GM21515 (cell line): ENCODE results near the gene ANKS1A.
"Not testable (repeated sequence)": the region's sequence is repeated elsewhere in the genome, so short reads cannot be mapped to it uniquely, and the experiment has no call there.

ENCODE experiments used
- ATAC-seq: cut with Tn5 transposase; IDR thresholded peaks from one replicate; pipeline ENCODE4 v1.9.1; 2021; ENCODE audit not compliant: unreplicated experiment

ANKS1A gene

DNA sequence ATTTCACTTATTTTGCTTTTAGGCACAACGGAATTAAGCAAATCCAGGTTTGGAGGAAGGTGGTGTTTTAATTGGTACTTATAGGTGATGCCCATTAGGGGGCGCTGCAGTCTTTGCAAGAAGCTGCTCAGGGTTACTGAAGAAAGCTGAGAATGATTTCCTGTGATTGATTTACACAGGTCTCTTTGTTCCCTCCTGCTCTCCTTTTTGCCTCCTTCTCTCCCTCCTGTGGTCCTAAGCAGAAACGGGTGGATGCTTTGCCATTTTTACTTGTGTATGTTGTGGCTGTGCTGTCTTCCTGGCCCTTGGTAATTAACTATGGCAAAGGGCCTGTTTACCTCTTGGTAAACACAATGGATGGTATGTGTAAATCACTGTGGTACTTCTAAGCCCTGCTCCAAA, 97.8 kb downstream of the ANKS1A start:
- no peak for ATAC-seq

- no peak for ATAC-seq
Measured at GRCh38 chr6:34987506-34987905, 98.5 kb downstream of the ANKS1A start.

- ATAC-seq = no peak
Measured at GRCh38 chr6:34990971-34991560, 102.0 kb downstream of the ANKS1A start.

DNA sequence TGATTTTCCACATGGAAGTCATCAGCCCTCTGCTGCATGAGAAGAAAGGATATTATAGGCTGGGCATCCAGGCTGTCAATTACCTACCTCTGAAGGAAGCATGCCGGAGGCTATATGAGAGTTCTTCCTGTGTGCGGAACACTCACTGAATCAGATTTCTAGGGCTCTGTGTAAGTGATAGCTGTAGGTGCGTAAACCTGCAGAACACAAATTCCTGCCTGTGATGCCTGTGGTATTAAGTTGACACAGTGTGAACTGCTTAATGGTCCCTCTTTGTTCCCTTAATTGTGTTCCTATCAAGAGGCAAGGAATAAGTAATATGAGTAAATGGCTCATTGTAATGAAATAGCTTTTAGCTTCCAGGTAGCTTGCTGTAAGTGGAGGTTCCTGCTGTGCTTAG, 103.3 kb downstream of the ANKS1A start:
- no peak for ATAC-seq

- no peak for ATAC-seq
Measured at GRCh38 chr6:34993213-34993612, 104.2 kb downstream of the ANKS1A start.

- ATAC-seq = no peak
Measured at GRCh38 chr6:34994693-34995092, 105.6 kb downstream of the ANKS1A start.

- not testable (repeated sequence) for ATAC-seq
Measured at GRCh38 chr6:34998417-34998816, 109.4 kb downstream of the ANKS1A start.

DNA sequence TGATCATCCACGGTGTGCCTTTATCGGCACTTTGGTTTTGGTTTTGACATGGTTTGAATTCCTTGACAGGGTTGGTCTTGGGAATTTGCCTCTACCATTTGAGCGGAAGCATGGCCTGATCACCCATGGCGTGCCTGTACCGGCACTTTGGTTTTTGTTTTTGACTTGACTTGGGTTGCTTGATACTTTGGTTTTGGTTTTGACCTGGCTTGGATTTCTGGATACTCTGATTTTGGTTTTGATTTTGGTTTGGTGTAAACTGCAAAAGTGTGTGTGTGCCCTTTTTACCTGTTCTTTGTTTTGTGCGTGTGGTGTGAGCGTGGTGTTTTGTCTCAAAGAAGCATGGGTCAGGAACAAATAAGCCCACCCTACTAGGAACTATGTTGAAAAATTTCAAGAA, 110.1 kb downstream of the ANKS1A start:
- not testable (repeated sequence) for ATAC-seq

DNA sequence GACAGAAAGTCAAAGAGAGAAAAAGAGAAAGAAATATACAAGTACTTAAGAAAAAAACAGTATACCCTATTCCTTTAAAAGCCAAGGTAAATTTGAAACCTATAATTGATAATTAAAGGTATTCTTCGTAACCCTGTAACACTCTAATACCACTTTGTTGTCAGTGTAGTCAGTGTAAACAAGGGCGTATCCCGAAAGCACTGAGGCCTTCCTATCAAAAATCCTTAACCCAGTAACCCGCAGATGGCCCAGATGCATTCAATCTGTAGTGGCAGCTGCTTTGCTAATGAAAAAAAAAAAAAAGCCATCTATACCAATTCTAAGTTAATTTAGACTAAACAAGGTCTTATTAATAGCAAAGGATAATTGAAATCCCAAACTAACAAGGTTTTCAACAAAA, 110.9 kb downstream of the ANKS1A start:
- ATAC-seq = not testable (repeated sequence)

DNA sequence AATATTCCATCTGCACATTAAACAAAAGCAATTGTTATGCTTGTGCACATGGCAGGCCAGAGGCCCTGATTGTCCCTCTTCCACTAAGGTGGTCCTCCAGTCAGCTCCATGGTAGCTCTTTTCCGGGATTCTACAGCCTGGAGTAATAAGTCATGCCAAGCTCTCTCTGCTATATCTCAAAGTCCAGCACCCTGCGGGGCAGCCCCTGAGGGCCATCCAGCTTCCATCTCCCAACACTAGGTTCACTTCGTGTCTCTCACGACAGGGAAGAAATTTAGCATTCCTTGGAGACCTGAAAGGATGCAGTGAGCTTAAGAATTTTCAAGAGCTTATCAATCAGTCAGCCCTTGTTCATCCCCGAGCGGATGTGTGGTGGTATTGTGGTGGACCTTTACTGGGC, 112.3 kb downstream of the ANKS1A start:
- not testable (repeated sequence) for ATAC-seq

- not testable (repeated sequence) for ATAC-seq
Measured at GRCh38 chr6:35003886-35004530, 115.0 kb downstream of the ANKS1A start.

- no peak for ATAC-seq
Measured at GRCh38 chr6:35007016-35007415, 118.0 kb downstream of the ANKS1A start.

DNA sequence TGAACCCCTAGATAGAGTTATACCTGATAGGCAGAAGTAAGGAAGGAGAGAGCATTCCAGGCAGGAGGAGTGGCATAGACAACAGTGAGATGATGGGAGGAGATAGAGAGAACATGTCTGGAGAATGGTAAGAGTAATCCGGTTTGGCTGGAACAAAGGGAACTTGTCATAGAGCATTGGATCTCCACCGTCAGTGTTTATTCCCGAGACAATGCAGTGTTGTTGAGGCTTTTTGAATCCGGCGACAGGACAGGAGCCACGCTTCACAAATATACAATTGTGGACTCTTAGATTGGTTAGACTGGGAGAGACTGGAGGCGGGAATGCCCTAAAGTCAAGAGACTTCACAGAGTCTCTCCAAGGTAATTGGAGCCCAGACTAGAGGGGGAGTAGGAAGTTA, 119.8 kb downstream of the ANKS1A start:
- ATAC-seq = no peak

GRCh38 chr6:35011096-35012041, 122.3 kb downstream of the ANKS1A start:
- no peak for ATAC-seq

DNA sequence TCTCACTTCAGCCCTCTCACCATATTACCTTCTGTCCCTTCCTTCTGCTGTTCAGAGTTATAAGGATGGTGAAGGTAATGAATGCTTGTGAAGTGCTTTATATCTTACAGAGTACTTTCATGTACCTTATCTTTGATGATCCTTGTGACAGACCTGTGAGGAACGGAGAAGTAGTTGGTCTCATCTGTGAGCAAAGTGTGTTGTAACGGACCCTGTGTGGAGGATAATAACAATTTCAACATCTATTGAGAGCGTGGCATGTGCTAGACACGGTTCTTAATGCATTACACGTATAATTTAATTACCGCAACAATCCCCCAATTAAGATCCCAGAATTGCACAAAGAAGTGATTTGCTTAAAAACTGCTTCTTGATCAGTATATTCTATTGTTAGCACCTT, 124.6 kb downstream of the ANKS1A start:
- no peak for ATAC-seq

DNA sequence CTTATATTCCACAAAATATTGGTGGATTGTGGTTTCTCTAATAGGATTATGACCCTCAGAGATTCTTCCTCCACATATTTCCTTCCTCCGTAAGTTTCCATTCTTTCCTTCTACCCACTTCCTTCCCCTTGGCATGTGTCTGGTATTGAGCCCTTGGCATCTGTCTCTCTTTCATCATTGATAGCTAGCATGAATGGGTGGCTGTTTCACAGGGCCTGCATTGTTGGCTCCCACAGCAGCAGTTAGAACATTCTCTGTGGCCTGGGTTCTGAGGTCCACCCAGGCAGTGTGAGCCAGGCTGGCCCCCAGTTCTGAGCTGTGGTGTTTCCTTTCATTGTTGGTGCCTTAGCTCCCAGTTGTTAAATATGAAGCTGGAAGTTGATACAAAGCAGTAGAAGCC, 125.3 kb downstream of the ANKS1A start:
- ATAC-seq = no peak

DNA sequence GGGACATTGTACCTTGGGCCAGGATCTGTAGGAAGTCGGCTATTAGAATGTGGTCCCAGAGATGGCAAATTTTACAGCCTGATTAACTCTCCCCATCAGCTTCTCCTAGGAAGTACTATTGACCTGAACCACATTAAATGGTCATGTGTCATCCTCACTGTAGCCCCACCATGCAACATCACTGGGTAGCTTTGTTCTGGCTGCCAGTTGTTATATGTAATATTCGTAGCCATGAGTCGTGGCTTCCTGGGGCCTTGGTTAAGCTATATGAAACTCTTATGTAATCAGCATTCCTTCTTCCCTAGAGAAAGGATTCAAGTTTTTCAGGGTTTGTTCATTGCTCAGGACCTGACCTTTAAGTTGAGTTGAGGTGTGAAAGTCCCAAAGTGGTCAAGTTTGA, 125.7 kb downstream of the ANKS1A start:
- ATAC-seq = no peak

DNA sequence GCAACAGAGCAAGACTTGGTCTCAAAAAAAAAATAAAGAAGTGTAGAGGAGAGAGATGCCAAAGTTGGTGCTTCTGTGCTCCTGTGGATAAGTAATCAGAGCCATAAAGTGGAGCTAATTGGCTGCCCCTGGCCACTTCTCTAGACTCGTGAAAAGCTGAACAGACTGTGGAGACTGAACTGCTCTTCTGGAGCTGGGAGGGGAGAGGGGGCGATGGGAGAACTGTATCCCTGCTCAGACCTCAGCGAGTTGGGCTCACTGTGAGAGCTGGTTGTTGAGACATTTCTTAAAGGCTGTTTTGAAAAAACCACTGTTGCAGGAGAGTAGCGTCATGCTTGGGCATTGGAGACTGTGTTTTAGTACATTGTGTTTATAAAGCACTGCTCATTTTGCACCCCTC, 126.4 kb downstream of the ANKS1A start:
- ATAC-seq = no peak

DNA sequence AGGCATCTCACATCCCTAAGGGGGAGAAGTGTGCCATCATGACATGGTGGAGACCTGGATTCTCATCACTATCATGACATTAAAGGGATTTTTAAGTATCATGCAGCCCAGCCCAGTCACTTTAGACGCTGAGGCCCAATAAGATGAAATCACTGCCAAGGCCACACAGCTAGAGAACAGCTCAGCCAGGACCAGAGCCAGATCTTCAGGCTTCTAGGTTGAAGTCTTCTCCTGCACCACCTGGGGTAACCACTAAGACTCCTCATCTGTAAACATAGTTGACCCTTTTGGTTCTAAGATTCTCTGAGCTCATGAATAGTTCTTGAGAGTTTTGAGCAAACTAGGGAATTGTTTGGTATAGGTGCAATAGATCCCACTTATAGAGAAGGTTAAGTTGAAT, 126.9 kb downstream of the ANKS1A start:
- no peak for ATAC-seq

DNA sequence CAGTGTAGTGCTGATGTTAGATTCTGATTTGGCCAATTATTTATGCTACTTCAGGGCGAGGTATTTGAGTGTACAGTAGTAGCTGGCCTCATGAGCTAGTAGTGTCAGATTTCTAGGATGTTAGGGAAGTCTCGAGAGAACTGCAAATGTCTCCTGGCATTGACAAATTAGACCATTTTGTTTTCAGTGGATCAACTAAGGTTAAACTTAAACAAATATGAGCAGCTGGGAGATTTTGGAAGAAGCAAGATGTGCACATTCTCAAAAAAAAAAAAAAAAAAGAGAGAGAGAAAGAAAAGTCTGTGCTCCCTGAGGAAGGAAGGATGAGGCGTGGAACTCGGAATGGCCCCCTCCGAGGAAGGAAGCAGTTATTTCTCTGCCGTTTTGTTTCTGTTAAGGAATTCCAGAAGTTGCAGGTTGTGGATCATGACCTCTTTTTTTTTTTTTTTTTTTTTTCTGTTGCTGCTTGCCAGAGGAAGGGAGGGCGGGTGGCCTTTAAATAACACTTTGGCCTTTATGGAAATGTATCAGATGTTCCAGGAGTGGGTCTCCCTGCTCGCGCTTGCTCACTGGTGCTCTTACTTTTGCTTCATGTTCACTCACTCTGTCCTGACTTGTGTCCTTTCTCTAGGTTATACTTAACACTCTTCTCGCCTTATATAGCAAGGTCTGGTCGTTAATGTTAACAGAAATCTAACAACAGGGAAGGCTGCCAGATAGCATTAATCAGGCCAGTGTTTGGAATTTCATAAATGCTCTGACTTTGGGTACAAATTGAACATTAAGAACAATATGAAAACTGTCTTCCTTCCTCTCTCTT, 127.7 kb downstream of the ANKS1A start:
- no peak for ATAC-seq
